Hepatocyte (in vitro differentiated cells): ENCODE measurements around the gene ARHGAP42.

ENCODE experiments used
- EZH2 ChIP-seq: fragments of 200-600 bp; sonication (generic); IDR thresholded peaks from 2 replicates; pipeline ENCODE4 v1.6.1; 2016; ENCODE audit warnings: antibody characterized with exemption, mild to moderate bottlenecking, borderline replicate concordance
- EZH2phosphoT487 ChIP-seq: fragments of 200-600 bp; sonication (generic); IDR thresholded peaks from one replicate; pipeline ENCODE4 v1.6.1; 2018; ENCODE audit warnings: antibody characterized with exemption, mild to moderate bottlenecking, low read depth, moderate library complexity; ENCODE audit not compliant: unreplicated experiment, severe bottlenecking
- TF ChIP-seq, protein P1 (sequence below): fragments of 200-600 bp; sonication (generic); IDR thresholded peaks from 2 replicates; pipeline ENCODE4 v1.5.1; 2016; ENCODE audit warnings: antibody characterized with exemption, mild to moderate bottlenecking; ENCODE audit not compliant: poor library complexity

DNA sequence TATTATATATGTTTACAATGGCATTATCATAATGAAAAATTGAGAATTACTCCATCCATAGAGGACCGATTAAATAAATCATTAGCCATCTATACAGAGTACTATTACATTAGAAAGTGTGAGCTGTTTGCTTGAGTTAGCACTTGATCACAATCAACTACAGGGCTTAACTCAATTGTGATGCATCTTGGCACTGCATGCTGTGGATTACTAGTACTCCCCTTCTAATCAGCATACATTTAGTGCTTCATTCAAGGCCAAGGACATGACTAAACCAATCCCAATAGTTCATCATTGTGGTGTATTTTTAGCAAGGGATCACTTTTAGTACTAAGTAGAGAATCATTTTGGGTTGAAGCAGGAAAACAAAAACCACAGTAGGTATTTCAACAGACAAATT is 23.5 kb upstream of the ARHGAP42 start:
- TF ChIP-seq, protein P1, sequence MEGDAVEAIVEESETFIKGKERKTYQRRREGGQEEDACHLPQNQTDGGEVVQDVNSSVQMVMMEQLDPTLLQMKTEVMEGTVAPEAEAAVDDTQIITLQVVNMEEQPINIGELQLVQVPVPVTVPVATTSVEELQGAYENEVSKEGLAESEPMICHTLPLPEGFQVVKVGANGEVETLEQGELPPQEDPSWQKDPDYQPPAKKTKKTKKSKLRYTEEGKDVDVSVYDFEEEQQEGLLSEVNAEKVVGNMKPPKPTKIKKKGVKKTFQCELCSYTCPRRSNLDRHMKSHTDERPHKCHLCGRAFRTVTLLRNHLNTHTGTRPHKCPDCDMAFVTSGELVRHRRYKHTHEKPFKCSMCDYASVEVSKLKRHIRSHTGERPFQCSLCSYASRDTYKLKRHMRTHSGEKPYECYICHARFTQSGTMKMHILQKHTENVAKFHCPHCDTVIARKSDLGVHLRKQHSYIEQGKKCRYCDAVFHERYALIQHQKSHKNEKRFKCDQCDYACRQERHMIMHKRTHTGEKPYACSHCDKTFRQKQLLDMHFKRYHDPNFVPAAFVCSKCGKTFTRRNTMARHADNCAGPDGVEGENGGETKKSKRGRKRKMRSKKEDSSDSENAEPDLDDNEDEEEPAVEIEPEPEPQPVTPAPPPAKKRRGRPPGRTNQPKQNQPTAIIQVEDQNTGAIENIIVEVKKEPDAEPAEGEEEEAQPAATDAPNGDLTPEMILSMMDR, result no peak
- no peak for TF ChIP-seq EZH2
- no peak for TF ChIP-seq EZH2phosphoT487
